CD4-positive, alpha-beta T cell (primary cell): ENCODE measurements around the gene PKNOX2. TPM values are rescaled to one million over a fixed set of nuclear protein-coding genes. Genes with fewer than 3 reads are reported as not detected.

Experiments used
- ATAC-seq: fragments of 200-7000 bp; cut with Tn5 transposase; one replicate; pipeline ENCODE4 v1.10.0; 2022; ENCODE audit warnings: mild to moderate bottlenecking; ENCODE audit not compliant: poor library complexity
- CTCF ChIA-PET: fragments of 350-600 bp; sonication (Branson Sonifier 250); formaldehyde crosslinking; loops from one replicate; lab custom pipeline; 2021; ENCODE audit warnings: antibody characterized with exemption, inconsistent platforms; lab: Charles Lee
- POLR2A ChIA-PET: fragments of 350-600 bp; sonication (Branson Sonifier 250); formaldehyde crosslinking; loops from one replicate; lab custom pipeline; 2021; ENCODE audit warnings: antibody characterized with exemption, inconsistent platforms; lab: Charles Lee
- DNase-seq, 14 experiments: peaks; one replicate each; pipeline ENCODE4 v3.0.0-alpha.2; 2013 to 2020; ENCODE audit warnings: mixed read lengths in 2 of 14
- H3K27ac ChIP-seq, 2 donors: one replicate each; pipeline versions ENCODE4 v1.5.1 to v1.7.0; 2013; ENCODE audit warnings: low read length in 2 of 2, low read depth in 1 of 2, mild to moderate bottlenecking in 1 of 2
- H3K27me3 ChIP-seq, 2 experiments: 1 replicate in 1 of 2; 2 replicates in 1 of 2; pipeline versions ENCODE4 v1.6.1 to v1.7.0; 2013; ENCODE audit warnings: low read length in 2 of 2, control low read depth in 1 of 2, mild to moderate bottlenecking in 1 of 2, moderate library complexity in 1 of 2; ENCODE audit not compliant: insufficient read depth in 2 of 2, control insufficient read depth in 1 of 2
- H3K36me3 ChIP-seq: one replicate; pipeline ENCODE4 v1.6.1; 2013; ENCODE audit warnings: low read length, control low read depth; ENCODE audit not compliant: insufficient read depth
- H3K4me1 ChIP-seq: one replicate; pipeline ENCODE4 v1.6.1; 2013; ENCODE audit warnings: low read length, control low read depth; ENCODE audit not compliant: insufficient read depth
- H3K4me3 ChIP-seq: one replicate; pipeline ENCODE4 v1.5.1; 2013; ENCODE audit warnings: mild to moderate bottlenecking, low read length, moderate library complexity
- H3K9me3 ChIP-seq, 2 experiments: 1 replicate in 1 of 2; 2 replicates in 1 of 2; pipeline versions ENCODE4 v1.6.1 to v1.7.0; 2013; ENCODE audit warnings: low read length in 2 of 2, mild to moderate bottlenecking in 2 of 2, control low read depth in 1 of 2, moderate library complexity in 1 of 2; ENCODE audit not compliant: control insufficient read depth in 1 of 2, insufficient read depth in 1 of 2
- H3K27ac Mint-ChIP-seq: one replicate; pipeline ENCODE4 v1.8.0; 2020; ENCODE audit warnings: mixed read lengths
- H3K27me3 Mint-ChIP-seq: one replicate; pipeline ENCODE4 v1.8.0; 2021; ENCODE audit warnings: mixed read lengths
- H3K36me3 Mint-ChIP-seq: one replicate; pipeline ENCODE4 v1.8.0; 2021; ENCODE audit warnings: low read depth, mixed read lengths
- H3K4me1 Mint-ChIP-seq: one replicate; pipeline ENCODE4 v1.8.0; 2021; ENCODE audit warnings: low read depth, mixed read lengths
- H3K4me3 Mint-ChIP-seq: one replicate; pipeline ENCODE4 v1.8.0; 2020; ENCODE audit warnings: mild to moderate bottlenecking, mixed read lengths
- H3K9me3 Mint-ChIP-seq: one replicate; pipeline ENCODE4 v1.8.0; 2020; ENCODE audit warnings: mixed read lengths
- intact Hi-C, 2 experiments: fragments of 100-400 bp; cut with DNase I in 1 of 2; cut with micrococcal nuclease in 1 of 2; formaldehyde crosslinking; loops; one replicate each; pipeline versions ENCODE4 v1.15.1 to v1.9.0; 2023 to 2025; cut with DNase I, micrococcal nuclease
- total RNA-seq, 174 experiments: library from RNA in 2 of 174; stranded (reverse) in 2 of 174; gene quantifications; one replicate each; pipeline ENCODE4 v1.2.3 and lab custom pipeline; 2021 to 2026
- TF ChIP-seq, protein P1 (sequence below): fragments of 200-600 bp; IDR thresholded peaks from one replicate; pipeline ENCODE4 v1.8.0; 2022; ENCODE audit warnings: antibody characterized with exemption, mild to moderate bottlenecking

The PKNOX2 gene
- total RNA-seq, 2 experiments from 2014 or later = not detected

DNA sequence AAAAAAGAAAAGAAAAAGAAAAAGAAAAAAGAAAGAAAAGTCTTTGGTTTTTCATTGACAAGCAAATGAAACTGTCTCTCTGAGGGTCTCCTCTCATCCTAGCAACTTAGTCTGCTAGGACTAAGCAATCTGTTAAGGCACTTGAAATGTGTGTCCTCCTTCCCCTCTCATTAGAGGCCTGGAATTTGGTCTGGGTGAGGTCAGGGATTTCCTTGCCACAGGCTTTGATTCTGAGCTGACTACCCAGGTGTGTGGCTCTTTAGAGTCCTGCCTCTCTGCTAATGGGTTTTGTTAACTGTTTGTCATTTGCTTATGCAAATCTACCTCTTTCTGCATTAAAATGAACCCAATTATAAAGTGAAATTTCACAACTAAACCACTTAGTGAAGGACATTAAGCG, 18.3 kb upstream of the PKNOX2 start:
- Histone ChIP-seq H3K9me3 (peaks cover 0 to 2% of the 10 kb centered on the region in 2 experiments), H3K36me3 (no peaks in the 10 kb centered on the region), H3K27ac (no peak overlapping the region), H3K4me1 (peaks cover 6% of the 10 kb centered on the region), H3K4me3 (no peak overlapping the region), H3K27me3 (peaks cover 6 to 7% of the 10 kb centered on the region in 2 experiments)
- Mint-ChIP-seq H3K4me1 (peaks cover 6% of the 10 kb centered on the region), H3K27me3 (peaks cover 36% of the 10 kb centered on the region), H3K27ac (no peak overlapping the region), H3K4me3 (no peak overlapping the region), H3K36me3 (no peaks in the 10 kb centered on the region), H3K9me3 (no peaks in the 10 kb centered on the region)
- TF ChIP-seq, protein P1, sequence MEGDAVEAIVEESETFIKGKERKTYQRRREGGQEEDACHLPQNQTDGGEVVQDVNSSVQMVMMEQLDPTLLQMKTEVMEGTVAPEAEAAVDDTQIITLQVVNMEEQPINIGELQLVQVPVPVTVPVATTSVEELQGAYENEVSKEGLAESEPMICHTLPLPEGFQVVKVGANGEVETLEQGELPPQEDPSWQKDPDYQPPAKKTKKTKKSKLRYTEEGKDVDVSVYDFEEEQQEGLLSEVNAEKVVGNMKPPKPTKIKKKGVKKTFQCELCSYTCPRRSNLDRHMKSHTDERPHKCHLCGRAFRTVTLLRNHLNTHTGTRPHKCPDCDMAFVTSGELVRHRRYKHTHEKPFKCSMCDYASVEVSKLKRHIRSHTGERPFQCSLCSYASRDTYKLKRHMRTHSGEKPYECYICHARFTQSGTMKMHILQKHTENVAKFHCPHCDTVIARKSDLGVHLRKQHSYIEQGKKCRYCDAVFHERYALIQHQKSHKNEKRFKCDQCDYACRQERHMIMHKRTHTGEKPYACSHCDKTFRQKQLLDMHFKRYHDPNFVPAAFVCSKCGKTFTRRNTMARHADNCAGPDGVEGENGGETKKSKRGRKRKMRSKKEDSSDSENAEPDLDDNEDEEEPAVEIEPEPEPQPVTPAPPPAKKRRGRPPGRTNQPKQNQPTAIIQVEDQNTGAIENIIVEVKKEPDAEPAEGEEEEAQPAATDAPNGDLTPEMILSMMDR = no peak
- POLR2A ChIA-PET = no interaction called here
- ATAC-seq (no peak), DNase-seq (no peak)
- intact Hi-C loops = no loop called here
- CTCF ChIA-PET = no interaction called here

DNA sequence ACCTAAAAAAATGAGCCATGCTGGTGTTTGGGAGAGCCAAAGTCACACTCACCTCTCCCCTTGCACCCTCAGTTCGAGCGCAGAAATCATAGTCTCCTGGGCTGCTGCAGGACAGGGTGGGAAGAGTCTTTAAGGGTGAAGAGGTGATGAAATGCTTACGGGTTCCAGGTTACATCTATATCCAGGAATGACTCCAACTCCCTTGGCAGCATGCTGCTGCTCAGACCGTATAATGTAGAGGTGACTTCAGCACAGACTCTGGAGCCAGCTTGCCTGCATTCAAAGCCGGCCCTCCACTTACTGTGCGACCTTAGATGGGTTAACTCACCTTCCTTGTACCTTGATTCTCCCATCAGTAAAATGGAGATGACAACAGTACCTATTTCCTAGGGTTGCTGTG, 17.3 kb upstream of the PKNOX2 start:
- Histone ChIP-seq H3K4me3 (no peak overlapping the region), H3K36me3 (no peaks in the 10 kb centered on the region), H3K9me3 (no peaks in the 10 kb centered on the region), H3K27ac (no peak overlapping the region), H3K4me1 (no peaks in the 10 kb centered on the region), H3K27me3 (peaks cover 3 to 5% of the 10 kb centered on the region in 2 experiments)
- peaks cover 25% of the 10 kb centered on the region for H3K27me3 Mint-ChIP-seq
- no peaks in the 10 kb centered on the region for H3K4me1 Mint-ChIP-seq
- ChIA-PET CTCF (no interaction called here), POLR2A (no interaction called here)
- H3K27ac Mint-ChIP-seq = no peak overlapping the region
- DNase-seq (no peak), ATAC-seq (no peak)
- no peaks in the 10 kb centered on the region for H3K9me3 Mint-ChIP-seq
- H3K36me3 Mint-ChIP-seq = no peaks in the 10 kb centered on the region
- H3K4me3 Mint-ChIP-seq = no peak overlapping the region
- TF ChIP-seq, protein P1 = no peak
- intact Hi-C loops = no loop called here

DNA sequence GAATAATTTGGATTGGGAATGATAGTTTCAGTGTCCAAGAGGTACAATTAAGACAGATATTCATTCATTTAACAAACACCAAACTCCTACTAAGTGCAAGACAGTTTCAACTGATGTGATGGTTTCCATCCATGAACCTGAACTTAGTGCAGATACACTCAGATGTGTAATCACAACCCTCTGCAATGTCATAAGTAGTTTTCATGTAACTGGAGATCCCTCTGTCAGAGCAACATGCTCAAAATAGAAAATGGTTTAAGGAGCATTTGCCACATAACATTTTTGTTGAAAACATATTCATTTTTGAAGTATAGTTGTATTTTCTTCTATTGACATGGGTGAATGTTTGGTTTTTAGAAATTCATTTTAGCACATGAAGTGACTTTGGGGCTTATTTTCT, 16.5 kb upstream of the PKNOX2 start:
- no peaks in the 10 kb centered on the region for H3K36me3 ChIP-seq
- ATAC-seq = no peak
- no peak for DNase-seq
- TF ChIP-seq, protein P1 = no peak
- Mint-ChIP-seq H3K36me3 (no peaks in the 10 kb centered on the region), H3K27ac (no peak overlapping the region), H3K9me3 (no peaks in the 10 kb centered on the region), H3K4me3 (no peak overlapping the region), H3K27me3 (peaks cover 19% of the 10 kb centered on the region), H3K4me1 (no peaks in the 10 kb centered on the region)
- ChIA-PET CTCF (no interaction called here), POLR2A (no interaction called here)
- intact Hi-C loops = no loop called here
- no peaks in the 10 kb centered on the region for H3K9me3 ChIP-seq
- H3K27ac ChIP-seq = no peak overlapping the region
- H3K4me3 ChIP-seq = no peak overlapping the region
- peaks cover 3 to 5% of the 10 kb centered on the region in 2 experiments for H3K27me3 ChIP-seq
- H3K4me1 ChIP-seq = no peaks in the 10 kb centered on the region
